ENCODE measurements around the gene PLAAT4. TPM values are rescaled to one million over a fixed set of nuclear protein-coding genes. Genes with fewer than 3 reads are reported as not detected.

The PLAAT4 gene, protein sequence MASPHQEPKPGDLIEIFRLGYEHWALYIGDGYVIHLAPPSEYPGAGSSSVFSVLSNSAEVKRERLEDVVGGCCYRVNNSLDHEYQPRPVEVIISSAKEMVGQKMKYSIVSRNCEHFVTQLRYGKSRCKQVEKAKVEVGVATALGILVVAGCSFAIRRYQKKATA
- total RNA-seq (0.42 TPM in 1 of 2 replicates, not detected in the other), polyA plus RNA-seq (not detected in 2 replicates)

DNA sequence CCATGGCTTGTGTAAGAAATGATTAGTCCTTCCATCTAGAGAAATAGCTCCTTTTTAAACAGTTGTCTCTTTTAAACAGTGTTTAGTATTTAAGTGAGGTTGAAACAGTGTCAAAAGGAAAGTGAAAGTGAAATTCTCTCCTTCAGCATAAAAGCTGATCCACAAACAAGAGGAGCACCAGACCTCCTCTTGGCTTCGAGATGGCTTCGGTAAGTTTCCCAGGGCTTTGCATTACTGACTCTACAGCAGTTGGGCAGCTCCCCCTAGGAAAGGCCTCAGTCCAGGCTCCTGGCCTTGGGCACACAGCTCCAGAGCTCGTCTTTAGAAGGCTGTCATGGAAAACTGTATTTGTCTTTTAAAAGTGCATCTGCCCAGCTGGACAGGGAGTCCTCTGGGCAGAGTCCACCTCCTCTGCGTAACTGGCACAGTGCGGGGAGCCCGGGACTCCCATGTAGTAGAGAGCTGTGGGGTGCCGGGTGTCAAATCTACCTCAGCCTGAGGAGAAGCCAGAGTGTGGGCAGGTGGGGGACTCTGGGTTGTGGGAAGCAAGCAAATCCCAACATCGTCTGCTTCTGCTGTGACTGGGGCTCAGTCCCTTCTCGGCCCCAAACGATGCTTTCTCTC lies at the start of gene PLAAT4:
Gene PLAAT4, plus strand, starts transcription at position 140 of the 624 bp plus-strand sequence. Its CDS starts 61 bp downstream, at position 201.
- Histone ChIP-seq H3K4me1 (ENCODE audit: low read depth) (no peaks in the 10 kb centered on the region), H3K9me3 (ENCODE audit: low read depth) (no peaks in the 10 kb centered on the region), H3K4me3 (no peak within 1 kb of the TSS), H3K27ac (no peak within 1 kb of the TSS), H3K36me3 (no peaks in the 10 kb centered on the region), H3K27me3 (no peaks in the 10 kb centered on the region)
- peak in 1 of 2 donors; percentile 81 for DNase-seq (ENCODE audit: low read depth in 1 of 2, low spot score in 1 of 2)
- TF ChIP-seq, protein P1, sequence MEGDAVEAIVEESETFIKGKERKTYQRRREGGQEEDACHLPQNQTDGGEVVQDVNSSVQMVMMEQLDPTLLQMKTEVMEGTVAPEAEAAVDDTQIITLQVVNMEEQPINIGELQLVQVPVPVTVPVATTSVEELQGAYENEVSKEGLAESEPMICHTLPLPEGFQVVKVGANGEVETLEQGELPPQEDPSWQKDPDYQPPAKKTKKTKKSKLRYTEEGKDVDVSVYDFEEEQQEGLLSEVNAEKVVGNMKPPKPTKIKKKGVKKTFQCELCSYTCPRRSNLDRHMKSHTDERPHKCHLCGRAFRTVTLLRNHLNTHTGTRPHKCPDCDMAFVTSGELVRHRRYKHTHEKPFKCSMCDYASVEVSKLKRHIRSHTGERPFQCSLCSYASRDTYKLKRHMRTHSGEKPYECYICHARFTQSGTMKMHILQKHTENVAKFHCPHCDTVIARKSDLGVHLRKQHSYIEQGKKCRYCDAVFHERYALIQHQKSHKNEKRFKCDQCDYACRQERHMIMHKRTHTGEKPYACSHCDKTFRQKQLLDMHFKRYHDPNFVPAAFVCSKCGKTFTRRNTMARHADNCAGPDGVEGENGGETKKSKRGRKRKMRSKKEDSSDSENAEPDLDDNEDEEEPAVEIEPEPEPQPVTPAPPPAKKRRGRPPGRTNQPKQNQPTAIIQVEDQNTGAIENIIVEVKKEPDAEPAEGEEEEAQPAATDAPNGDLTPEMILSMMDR (IDR thresholded peaks at IDR 0.05; ENCODE audit: low read depth, low read length) = peak; percentile 10

DNA sequence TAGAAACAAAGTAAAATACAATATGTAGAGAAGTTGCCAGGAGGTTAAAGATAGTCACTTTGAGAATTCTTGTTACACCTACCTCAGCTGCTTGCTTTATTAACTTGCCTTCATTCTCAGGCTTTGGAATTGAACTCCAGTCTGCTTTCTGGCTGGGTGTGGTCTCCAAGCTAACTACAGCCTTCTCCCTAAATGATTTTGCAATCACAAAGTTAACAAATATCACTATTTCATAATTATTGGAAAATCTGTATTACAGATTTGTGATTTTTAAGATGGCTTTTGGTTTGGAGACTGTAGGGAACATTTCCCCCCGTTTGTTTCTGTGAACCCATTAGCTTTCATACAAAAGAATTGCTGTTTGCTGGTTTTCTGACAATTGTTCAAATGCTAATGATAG lies 47.8 kb upstream of the PLAAT4 start:
- Histone ChIP-seq H3K27me3 (peaks cover 28% of the 10 kb centered on the region), H3K4me1 (ENCODE audit: low read depth) (peaks cover 7% of the 10 kb centered on the region), H3K4me3 (no peak overlapping the region), H3K9me3 (ENCODE audit: low read depth) (no peaks in the 10 kb centered on the region), H3K36me3 (no peaks in the 10 kb centered on the region), H3K27ac (no peak overlapping the region)
- TF ChIP-seq, protein P1 (IDR thresholded peaks at IDR 0.05; ENCODE audit: low read depth, low read length) = no peak
- peak in 1 of 2 donors; percentile 28 for DNase-seq (ENCODE audit: low read depth in 1 of 2, low spot score in 1 of 2)

DNA sequence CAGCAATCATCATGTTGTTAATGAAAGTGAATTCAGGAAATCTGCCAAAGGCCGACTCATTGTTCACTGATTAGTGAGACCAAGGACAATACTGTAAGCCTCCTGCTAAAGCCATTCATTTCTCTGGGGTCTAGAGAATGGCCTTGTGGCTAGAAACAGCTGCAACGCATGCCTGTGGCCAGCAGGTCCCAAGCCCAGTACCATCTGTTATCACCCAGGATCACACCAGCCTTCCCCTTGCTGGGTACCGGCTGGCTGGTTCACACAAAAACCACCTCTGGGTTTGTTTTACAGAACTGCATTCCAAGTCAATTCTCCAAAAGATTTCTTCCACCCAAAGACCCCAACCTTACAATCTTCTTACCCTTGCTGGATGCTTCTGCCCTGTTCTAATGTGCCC lies 46.7 kb upstream of the PLAAT4 start:
- peak in 1 of 2 donors; percentile 78 for DNase-seq (ENCODE audit: low read depth in 1 of 2, low spot score in 1 of 2)
- Histone ChIP-seq H3K9me3 (ENCODE audit: low read depth) (no peaks in the 10 kb centered on the region), H3K4me1 (ENCODE audit: low read depth) (peaks cover 7% of the 10 kb centered on the region), H3K36me3 (no peaks in the 10 kb centered on the region), H3K27ac (no peak overlapping the region), H3K4me3 (no peak overlapping the region), H3K27me3 (peaks cover 28% of the 10 kb centered on the region)
- TF ChIP-seq, protein P1 (IDR thresholded peaks at IDR 0.05; ENCODE audit: low read depth, low read length) = peak; percentile 12

DNA sequence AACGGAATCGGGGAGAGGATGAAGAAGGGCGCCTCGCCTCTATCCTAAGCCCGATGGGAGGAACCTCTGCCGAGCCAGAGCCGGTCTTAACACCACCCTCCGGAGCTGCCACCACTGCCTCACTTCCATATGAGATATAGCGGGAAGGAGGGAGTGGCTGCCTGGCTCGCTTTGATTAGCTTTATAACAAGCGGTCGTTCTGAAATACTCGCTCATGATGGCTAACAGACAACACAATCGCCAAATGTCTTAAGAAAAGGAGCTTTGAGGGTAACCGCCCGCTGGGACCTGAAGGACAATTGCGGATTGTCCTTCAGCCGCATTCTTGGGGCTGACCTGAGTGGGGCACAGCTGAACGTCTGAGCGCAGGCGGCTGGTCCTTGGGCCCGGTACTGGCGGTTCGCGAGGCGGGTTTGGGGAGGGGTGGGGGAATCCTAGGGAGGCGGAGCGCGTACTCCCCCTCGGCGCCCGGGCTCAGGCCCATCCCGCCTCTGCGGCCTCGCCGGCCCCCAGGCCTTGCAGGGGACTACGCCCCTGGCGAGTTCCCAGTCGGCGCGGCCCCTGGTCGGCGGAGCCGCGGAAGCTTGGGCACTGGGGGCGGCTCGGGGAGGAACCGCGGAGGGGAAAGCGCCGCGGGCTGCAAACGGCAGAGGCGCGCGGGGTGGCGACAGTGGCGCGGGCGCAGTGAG lies 45.9 kb upstream of the PLAAT4 start, which contains the start of gene PLAAT5:
Gene PLAAT5, minus strand, starts transcription at position 617 of the 689 bp plus-strand sequence. Its CDS starts 133 bp downstream, at position 484.
- Histone ChIP-seq H3K4me3 (peak within 1 kb of the TSS; percentile 28), H3K27ac (no peak within 1 kb of the TSS), H3K9me3 (ENCODE audit: low read depth) (no peaks in the 10 kb centered on the region), H3K4me1 (ENCODE audit: low read depth) (peaks cover 7% of the 10 kb centered on the region), H3K36me3 (no peaks in the 10 kb centered on the region), H3K27me3 (peaks cover 28% of the 10 kb centered on the region)
- TF ChIP-seq, protein P1 (IDR thresholded peaks at IDR 0.05; ENCODE audit: low read depth, low read length) = no peak
- peak; percentile 50 to 81 for DNase-seq (ENCODE audit: low read depth in 1 of 2, low spot score in 1 of 2)

DNA sequence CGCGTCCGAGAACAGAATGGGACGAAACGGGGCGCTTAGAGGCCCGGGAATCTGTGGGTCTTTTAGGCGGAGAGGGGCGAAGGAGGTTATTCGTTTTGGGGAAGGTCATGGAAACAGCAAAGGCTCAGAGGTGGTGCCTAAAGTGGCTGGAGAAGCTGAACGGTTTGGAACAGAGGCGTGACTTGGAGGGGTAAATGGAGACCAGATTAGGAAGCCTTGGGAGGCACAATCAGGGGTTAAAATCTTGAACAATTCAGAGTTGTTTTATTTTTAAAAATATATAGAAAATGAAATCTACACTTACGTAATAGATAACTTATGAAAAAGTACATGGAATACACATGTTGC lies 45.4 kb upstream of the PLAAT4 start:
- H3K4me1 ChIP-seq (ENCODE audit: low read depth) = peaks cover 7% of the 10 kb centered on the region
- no peaks in the 10 kb centered on the region for H3K9me3 ChIP-seq (ENCODE audit: low read depth)
- H3K27me3 ChIP-seq = peaks cover 28% of the 10 kb centered on the region
- H3K36me3 ChIP-seq = no peaks in the 10 kb centered on the region
- no peak for DNase-seq (ENCODE audit: low read depth in 1 of 2, low spot score in 1 of 2)
- H3K4me3 ChIP-seq = peak overlapping the region; percentile 28
- TF ChIP-seq, protein P1 (IDR thresholded peaks at IDR 0.05; ENCODE audit: low read depth, low read length) = no peak
- no peak overlapping the region for H3K27ac ChIP-seq
